Retinal pigment epithelial cell (primary cell): Measurements from ENCODE around the gene FGF3.
"Not testable (repeated sequence)": the region's sequence is repeated elsewhere in the genome, so short reads cannot be mapped to it uniquely, and the experiment has no call there.

Experiments used
- DNase-seq: peaks from one replicate; pipeline ENCODE4 v3.0.0-alpha.2; 2010; ENCODE audit warnings: low read depth
- H3K4me3 ChIP-seq: 2 replicates; pipeline ENCODE4 v1.5.1; 2011; ENCODE audit warnings: mild to moderate bottlenecking, low read length, control low read depth, moderate library complexity
- CTCF ChIP-seq: conservative IDR thresholded peaks from 2 replicates; pipeline ENCODE4 v1.5.1; 2011; ENCODE audit warnings: low read depth, low read length, control low read depth, inconsistent platforms

The FGF3 gene

DNA sequence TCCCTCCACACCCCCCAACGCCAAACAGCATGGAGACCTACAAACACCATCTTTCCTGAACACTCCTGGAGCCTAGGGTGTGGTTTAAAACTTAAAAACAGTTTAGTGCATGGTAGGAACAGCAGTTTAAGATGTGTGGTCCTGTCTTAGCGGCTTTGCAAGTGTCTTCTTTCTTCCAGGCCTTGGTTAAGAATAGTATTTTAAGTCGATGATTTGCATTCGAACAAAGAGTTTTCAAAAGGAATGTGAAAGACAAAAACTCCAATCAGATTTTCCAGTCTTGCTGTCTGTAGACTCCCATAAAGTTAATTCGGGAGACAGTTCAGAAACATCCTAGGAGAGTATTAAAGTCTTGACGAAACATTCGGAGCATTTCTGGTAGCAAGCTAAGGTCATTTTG lies 47.8 kb downstream of the FGF3 start:
- TF ChIP-seq CTCF, result no peak
- H3K4me3 ChIP-seq, result no peak overlapping the region
- no peak for DNase-seq

DNA sequence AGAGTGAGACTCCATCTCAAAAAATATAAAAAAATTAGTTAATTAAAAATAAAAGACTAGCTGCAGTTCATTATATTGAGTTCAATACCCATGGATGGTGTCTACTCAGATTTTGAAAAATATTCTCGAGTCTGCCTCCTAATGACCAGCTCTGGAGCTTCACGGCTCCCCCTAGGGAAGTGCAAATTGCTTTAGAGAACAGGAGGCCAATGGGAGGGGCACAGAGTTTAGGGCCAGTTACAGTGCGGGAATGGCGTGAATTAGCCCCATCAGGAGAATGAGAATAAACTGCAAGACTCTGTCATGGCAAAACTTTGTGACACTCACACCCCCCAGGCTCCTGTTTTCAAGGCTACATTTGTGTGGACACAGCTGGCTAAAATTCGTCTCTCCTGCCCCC lies 48.7 kb downstream of the FGF3 start:
- DNase-seq, result no peak
- TF ChIP-seq CTCF, result no peak
- no peak overlapping the region for H3K4me3 ChIP-seq

DNA sequence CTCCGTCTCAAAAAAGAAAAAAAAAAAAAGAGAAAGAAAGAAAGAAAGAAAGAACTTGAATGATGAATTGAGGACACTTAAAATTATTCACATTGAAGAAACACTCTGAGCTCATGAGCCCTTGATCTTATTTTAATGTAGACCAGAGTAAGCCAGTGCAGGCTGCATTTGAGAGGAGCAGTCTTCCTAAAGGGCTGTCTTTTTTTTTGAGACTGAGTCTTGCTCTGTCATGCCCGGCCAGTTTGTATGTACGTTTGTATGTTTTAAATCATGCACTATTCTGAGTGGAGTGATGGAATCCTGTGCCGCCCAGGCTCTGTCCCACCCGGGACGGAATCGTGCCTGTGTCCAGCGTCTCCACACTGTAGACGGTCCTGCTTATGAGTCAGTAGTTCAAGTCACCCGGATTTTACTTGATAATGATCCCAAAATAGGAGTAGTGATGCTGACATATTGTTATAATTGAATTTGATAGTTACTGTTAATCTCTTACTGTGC lies 53.7 kb downstream of the FGF3 start:
- TF ChIP-seq CTCF, result no peak
- no peak overlapping the region for H3K4me3 ChIP-seq
- no peak for DNase-seq

GRCh38 chr11:69764918-69765317 lies 54.3 kb downstream of the FGF3 start:
- not testable (repeated sequence) for DNase-seq, H3K4me3 ChIP-seq

DNA sequence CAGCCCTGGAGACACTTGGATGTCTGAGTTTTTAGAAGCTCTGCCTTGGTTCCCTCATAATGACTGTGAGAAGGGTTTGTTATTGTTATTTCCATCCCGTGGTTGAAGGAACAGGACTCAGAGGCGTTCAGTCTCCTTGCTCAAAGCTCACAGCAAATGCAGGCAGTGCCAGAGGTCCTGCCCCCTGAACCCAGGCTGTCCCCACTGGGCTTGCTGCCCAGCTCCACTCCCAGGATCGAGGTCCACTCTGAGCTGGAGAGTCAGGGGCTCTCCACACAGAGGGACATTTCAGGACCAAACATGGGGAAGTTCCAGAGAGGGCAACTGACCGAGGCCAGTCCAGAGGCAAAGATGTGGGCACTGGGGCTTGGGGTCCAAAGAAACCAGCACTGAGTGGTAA lies 58.9 kb downstream of the FGF3 start:
- no peak for TF ChIP-seq CTCF
- no peak for DNase-seq
- H3K4me3 ChIP-seq, result no peak overlapping the region
